K562 (cell line): Measurements from ENCODE around the gene ZNF672. TPM values are rescaled to one million over a fixed set of nuclear protein-coding genes. Genes with fewer than 3 reads are reported as not detected.
A peak's percentile ranks its signal among the peaks of the same experiment; 100 is the strongest.

Source experiments
- AFF4 ChIP-seq: sonication (generic); formaldehyde crosslinking; IDR thresholded peaks from 2 replicates; pipeline ENCODE4 v1.8.0; 2023; ENCODE audit warnings: mild to moderate bottlenecking, missing genetic modification reagents
- EP300 ChIP-seq: IDR thresholded peaks from 2 replicates; pipeline ENCODE4 v1.6.1; 2012; ENCODE audit warnings: low read length, improper control_type of control experiment
- ETS1 ChIP-seq: conservative IDR thresholded peaks from 2 replicates; pipeline ENCODE4 v1.6.1; 2011; ENCODE audit warnings: low read depth, mild to moderate bottlenecking, low read length; ENCODE audit not compliant: control insufficient read depth
- FOXM1 ChIP-seq, 2 experiments: fragments of 450-650 bp in 1 of 2; sonication (generic) in 1 of 2; formaldehyde crosslinking in 1 of 2; IDR thresholded peaks; 2 replicates each; pipeline versions ENCODE4 v1.6.1 to v1.9.0; 2017 to 2022; ENCODE audit warnings: low read depth in 2 of 2, mild to moderate bottlenecking in 2 of 2, missing genetic modification reagents in 1 of 2, moderate library complexity in 1 of 2
- GTF3C2 ChIP-seq: IDR thresholded peaks from 3 replicates; pipeline ENCODE4 v1.6.1; 2011; ENCODE audit warnings: borderline replicate concordance, mild to moderate bottlenecking, moderate library complexity; ENCODE audit not compliant: insufficient read length; ENCODE audit errors: extremely low read depth
- KDM4B ChIP-seq, 2 experiments: fragments of 450-650 bp in 1 of 2; sonication (generic) in 1 of 2; IDR thresholded peaks; 2 replicates each; pipeline ENCODE4 v1.6.1; 2016 to 2017; ENCODE audit warnings: borderline replicate concordance in 2 of 2, antibody characterized with exemption in 1 of 2, low read depth in 1 of 2, mild to moderate bottlenecking in 1 of 2
- PML ChIP-seq: IDR thresholded peaks from 2 replicates; pipeline ENCODE4 v1.6.1; 2012; ENCODE audit warnings: low read length, inconsistent platforms
- ZBTB43 ChIP-seq: sonication (generic); formaldehyde crosslinking; IDR thresholded peaks from 2 replicates; pipeline ENCODE4 v1.8.0; 2023; ENCODE audit warnings: mild to moderate bottlenecking, missing genetic modification reagents
- ZBTB7A ChIP-seq: IDR thresholded peaks from 2 replicates; pipeline ENCODE4 v1.6.1; 2011; ENCODE audit warnings: low read depth, mild to moderate bottlenecking, low read length, moderate library complexity, borderline replicate concordance; ENCODE audit not compliant: control insufficient read depth
- ZNF655 ChIP-seq: fragments of 250-450 bp; sonication (Bioruptor Pico); IDR thresholded peaks from 2 replicates; pipeline ENCODE4 v1.5.0; 2021
- polyA plus RNA-seq, 8 experiments: library from polyadenylated mRNA; depleted of rRNA in 4 of 8; stranded (reverse) in 5 of 8; unstranded in 3 of 8; fragments of >200 nt; fragmentation: Nextera tagmentation in 2 of 8; fragmentation: Illumina TruSeq in 1 of 8; extraction: Ambion mirVana in 2 of 8; extraction: Trizol in 1 of 8; gene quantifications; 2 replicates each; pipeline versions ENCODE4 v1.2.1 to v1.2.3, GENCODE V29; 2011 to 2014; ENCODE audit warnings: inconsistent platforms in 1 of 8, missing spikeins in 1 of 8
- total RNA-seq, 7 experiments: library from RNA; depleted of rRNA in 6 of 7; stranded (reverse); fragments of >200 nt in 6 of 7; fragmentation: Illumina TruSeq in 2 of 7; extraction: Trizol in 2 of 7; gene quantifications; 2 replicates each; pipeline versions ENCODE4 v1.2.1 to v1.2.3, GENCODE V29; 2011 to 2021; ENCODE audit warnings: low replicate concordance in 1 of 7
- TF ChIP-seq, protein P1 (sequence below): fragments of 450-650 bp; formaldehyde crosslinking; conservative IDR thresholded peaks from 2 replicates; pipeline ENCODE4 v1.4.0; 2022; ENCODE audit warnings: mild to moderate bottlenecking, missing genetic modification characterization

The ZNF672 gene
- total and polyA plus RNA-seq, 9 of the 15 experiments (the other 6 are each of a cell fraction or from before 2014, with no cell fraction given), result 1.9 to 57.9 (median 24.1) TPM

GRCh38 chr1:248858891-248859889 is 21.2 kb downstream of the ZNF672 start, which contains the start of gene ZNF692 (continued):
- TF ChIP-seq ZBTB7A (0 out of 2 replicates have a peak, but pooled peaks have one; percentile 17), PML (peak; percentile 79; the same call in 1 of the 2 replicates), GTF3C2 (no peak), ETS1 (peak; percentile 63; the same call in 1 of the 2 replicates), ZBTB43 (CRISPR knock-in tag) (no peak), KDM4B (IDR thresholded peaks at IDR 0.05; ENCODE audit: borderline replicate concordance in 2 of 2, low read depth in 1 of 2) (no peak), FOXM1 (IDR thresholded peaks at IDR 0.05; ENCODE audit: low read depth) (0 out of 2 replicates have a peak, but pooled peaks have one; percentile 53), FOXM1 (CRISPR knock-in tag; IDR thresholded peaks at IDR 0.05; ENCODE audit: low read depth) (no peak), ZNF655 (CRISPR knock-in tag) (no peak), EP300 (peak; percentile 4; the same call in 1 of the 2 replicates), AFF4 (CRISPR knock-in tag) (no peak; the same call in 1 of the 2 replicates)
- TF ChIP-seq, protein P1, sequence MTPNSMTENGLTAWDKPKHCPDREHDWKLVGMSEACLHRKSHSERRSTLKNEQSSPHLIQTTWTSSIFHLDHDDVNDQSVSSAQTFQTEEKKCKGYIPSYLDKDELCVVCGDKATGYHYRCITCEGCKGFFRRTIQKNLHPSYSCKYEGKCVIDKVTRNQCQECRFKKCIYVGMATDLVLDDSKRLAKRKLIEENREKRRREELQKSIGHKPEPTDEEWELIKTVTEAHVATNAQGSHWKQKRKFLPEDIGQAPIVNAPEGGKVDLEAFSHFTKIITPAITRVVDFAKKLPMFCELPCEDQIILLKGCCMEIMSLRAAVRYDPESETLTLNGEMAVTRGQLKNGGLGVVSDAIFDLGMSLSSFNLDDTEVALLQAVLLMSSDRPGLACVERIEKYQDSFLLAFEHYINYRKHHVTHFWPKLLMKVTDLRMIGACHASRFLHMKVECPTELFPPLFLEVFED (CRISPR knock-in tag), result 0 out of 2 replicates have a peak, but pooled peaks have one; percentile 7
